K562 (cell line): ENCODE results near the gene TMEM92. TPM values are rescaled to one million over a fixed set of nuclear protein-coding genes. Genes with fewer than 3 reads are reported as not detected.

Experiments used
- ATF2 ChIP-seq: sonication (generic); formaldehyde crosslinking; IDR thresholded peaks from 2 replicates; pipeline ENCODE4 v1.8.1; 2022; ENCODE audit warnings: missing genetic modification reagents
- CHD2 ChIP-seq: IDR thresholded peaks from 2 replicates; pipeline ENCODE4 v1.6.1; 2011; ENCODE audit warnings: low read depth, low read length
- E2F8 ChIP-seq: fragments of 450-650 bp; IDR thresholded peaks from 2 replicates; pipeline ENCODE4 v1.7.1; 2018; ENCODE audit warnings: mild to moderate bottlenecking, low read depth; ENCODE audit not compliant: partially characterized antibody
- HNRNPK ChIP-seq: fragments of 200-400 bp; formaldehyde crosslinking; IDR thresholded peaks from one replicate; pipeline ENCODE4 v1.6.1; 2018; ENCODE audit warnings: mild to moderate bottlenecking, low read depth, low read length; ENCODE audit not compliant: poor library complexity, severe bottlenecking
- POLR3G ChIP-seq: IDR thresholded peaks from 2 replicates; pipeline ENCODE4 v1.6.1; 2011; ENCODE audit not compliant: insufficient read length, insufficient replicate concordance; ENCODE audit errors: extremely low read depth
- ZNF655 ChIP-seq: fragments of 250-450 bp; sonication (Bioruptor Pico); IDR thresholded peaks from 2 replicates; pipeline ENCODE4 v1.5.0; 2021
- polyA plus RNA-seq, 8 experiments: library from polyadenylated mRNA; depleted of rRNA in 4 of 8; stranded (reverse) in 5 of 8; unstranded in 3 of 8; fragments of >200 nt; fragmentation: Nextera tagmentation in 2 of 8; fragmentation: Illumina TruSeq in 1 of 8; extraction: Ambion mirVana in 2 of 8; extraction: Trizol in 1 of 8; gene quantifications; 2 replicates each; pipeline versions ENCODE4 v1.2.1 to v1.2.3, GENCODE V29; 2011 to 2014; ENCODE audit warnings: inconsistent platforms in 1 of 8, missing spikeins in 1 of 8
- total RNA-seq, 7 experiments: library from RNA; depleted of rRNA in 6 of 7; stranded (reverse); fragments of >200 nt in 6 of 7; fragmentation: Illumina TruSeq in 2 of 7; extraction: Trizol in 2 of 7; gene quantifications; 2 replicates each; pipeline versions ENCODE4 v1.2.1 to v1.2.3, GENCODE V29; 2011 to 2021; ENCODE audit warnings: low replicate concordance in 1 of 7
- TF ChIP-seq, protein P1 (sequence below), 2 experiments: fragments of 450-650 bp; IDR thresholded peaks; 2 replicates each; pipeline ENCODE4 v1.6.1; 2016; ENCODE audit warnings: mild to moderate bottlenecking in 2 of 2, borderline replicate concordance in 1 of 2, low read depth in 1 of 2, moderate library complexity in 1 of 2
- TF ChIP-seq, protein P2 (sequence below): fragments of 250-450 bp; sonication (Bioruptor Pico); IDR thresholded peaks from 2 replicates; pipeline ENCODE4 v1.4.0; 2020

Gene TMEM92
- total and polyA plus RNA-seq, 9 of the 15 experiments (the other 6 are each of a cell fraction or from before 2014, with no cell fraction given): 0.14 to 2.1 (median 0.40) TPM

- TF ChIP-seq, protein P1, sequence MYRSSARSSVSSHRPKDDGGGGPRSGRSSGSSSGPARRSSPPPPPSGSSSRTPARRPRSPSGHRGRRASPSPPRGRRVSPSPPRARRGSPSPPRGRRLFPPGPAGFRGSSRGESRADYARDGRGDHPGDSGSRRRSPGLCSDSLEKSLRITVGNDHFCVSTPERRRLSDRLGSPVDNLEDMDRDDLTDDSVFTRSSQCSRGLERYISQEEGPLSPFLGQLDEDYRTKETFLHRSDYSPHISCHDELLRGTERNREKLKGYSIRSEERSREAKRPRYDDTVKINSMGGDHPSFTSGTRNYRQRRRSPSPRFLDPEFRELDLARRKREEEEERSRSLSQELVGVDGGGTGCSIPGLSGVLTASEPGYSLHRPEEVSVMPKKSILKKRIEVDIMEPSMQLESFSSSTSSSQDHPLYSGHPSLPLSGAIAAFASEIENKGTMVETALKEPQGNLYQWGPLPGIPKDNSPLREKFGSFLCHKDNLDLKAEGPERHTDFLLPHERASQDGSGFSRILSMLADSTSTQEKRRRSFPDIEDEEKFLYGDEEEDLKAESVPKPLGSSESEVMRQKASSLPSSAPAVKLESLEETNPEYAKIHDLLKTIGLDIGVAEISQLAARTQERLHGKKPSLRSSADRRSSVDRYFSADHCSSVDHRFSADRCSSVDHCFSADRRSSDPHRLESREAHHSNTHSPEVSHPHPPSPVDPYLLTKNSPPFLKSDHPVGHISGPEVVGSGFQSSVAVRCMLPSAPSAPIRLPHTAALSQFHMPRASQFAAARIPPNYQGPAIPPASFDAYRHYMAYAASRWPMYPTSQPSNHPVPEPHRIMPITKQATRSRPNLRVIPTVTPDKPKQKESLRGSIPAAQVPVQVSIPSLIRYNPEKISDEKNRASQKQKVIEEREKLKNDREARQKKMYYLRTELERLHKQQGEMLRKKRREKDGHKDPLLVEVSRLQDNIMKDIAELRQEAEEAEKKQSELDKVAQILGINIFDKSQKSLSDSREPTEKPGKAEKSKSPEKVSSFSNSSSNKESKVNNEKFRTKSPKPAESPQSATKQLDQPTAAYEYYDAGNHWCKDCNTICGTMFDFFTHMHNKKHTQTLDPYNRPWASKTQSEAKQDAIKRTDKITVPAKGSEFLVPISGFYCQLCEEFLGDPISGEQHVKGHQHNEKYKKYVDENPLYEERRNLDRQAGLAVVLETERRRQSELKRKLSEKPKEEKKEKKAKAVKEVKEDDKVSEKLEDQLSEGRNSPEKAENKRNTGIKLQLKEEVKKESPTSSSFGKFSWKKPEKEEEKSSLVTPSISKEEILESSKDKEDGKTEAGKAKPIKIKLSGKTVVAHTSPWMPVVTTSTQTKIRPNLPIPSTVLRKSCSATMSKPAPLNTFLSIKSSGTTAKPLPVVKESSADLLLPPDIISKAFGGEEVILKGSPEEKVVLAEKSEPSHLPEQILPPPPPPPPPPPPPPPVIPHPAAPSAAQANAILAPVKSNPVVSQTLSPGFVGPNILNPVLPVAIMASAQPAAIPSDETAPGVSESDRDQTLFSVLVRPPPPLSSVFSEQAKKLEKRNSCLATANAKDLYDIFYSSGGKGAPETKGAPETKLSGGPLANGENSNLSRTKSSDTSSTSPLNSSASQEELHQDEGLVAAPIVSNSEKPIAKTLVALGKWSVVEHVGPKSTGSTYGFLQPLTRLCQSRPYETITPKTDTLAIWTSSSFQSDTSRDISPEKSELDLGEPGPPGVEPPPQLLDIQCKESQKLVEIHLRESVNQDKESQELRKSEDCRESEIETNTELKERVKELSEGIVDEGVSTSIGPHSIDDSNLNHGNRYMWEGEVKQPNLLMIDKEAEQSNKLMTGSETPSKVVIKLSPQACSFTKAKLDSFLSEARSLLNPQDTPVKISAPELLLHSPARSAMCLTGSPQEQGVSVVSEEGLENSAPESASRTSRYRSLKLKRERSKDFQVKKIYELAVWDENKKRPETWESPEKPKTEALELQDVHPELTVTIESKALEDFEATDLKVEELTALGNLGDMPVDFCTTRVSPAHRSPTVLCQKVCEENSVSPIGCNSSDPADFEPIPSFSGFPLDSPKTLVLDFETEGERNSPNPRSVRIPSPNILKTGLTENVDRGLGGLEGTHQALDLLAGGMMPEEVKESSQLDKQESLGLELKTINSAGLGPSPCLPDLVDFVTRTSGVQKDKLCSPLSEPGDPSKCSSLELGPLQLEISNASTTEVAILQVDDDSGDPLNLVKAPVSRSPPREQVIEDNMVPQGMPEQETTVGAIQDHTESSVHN (IDR thresholded peaks at IDR 0.05; ENCODE audit: borderline replicate concordance in 1 of 2, low read depth in 1 of 2): no peak
- TF ChIP-seq ATF2 (CRISPR knock-in tag) (no peak), POLR3G (no peak), CHD2 (no peak), ZNF655 (CRISPR knock-in tag) (no peak), HNRNPK (no peak), E2F8 (no peak)
- TF ChIP-seq, protein P2, sequence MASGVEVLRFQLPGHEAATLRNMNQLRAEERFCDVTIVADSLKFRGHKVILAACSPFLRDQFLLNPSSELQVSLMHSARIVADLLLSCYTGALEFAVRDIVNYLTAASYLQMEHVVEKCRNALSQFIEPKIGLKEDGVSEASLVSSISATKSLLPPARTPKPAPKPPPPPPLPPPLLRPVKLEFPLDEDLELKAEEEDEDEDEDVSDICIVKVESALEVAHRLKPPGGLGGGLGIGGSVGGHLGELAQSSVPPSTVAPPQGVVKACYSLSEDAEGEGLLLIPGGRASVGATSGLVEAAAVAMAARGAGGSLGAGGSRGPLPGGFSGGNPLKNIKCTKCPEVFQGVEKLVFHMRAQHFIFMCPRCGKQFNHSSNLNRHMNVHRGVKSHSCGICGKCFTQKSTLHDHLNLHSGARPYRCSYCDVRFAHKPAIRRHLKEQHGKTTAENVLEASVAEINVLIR (CRISPR knock-in tag): no peak
Measured at GRCh38 chr17:50319306-50320004, 45.2 kb downstream of the TMEM92 start (continued).
